CD8-positive, alpha-beta memory T cell (primary cell): ENCODE measurements around the gene CNIH2. TPM values are rescaled to one million over a fixed set of nuclear protein-coding genes. Genes with fewer than 3 reads are reported as not detected.
A peak's percentile ranks its signal among the peaks of the same experiment; 100 is the strongest.

Source experiments
- CTCF ChIA-PET: fragments of 350-600 bp; sonication (Branson Sonifier 250); formaldehyde crosslinking; loops from one replicate; lab custom pipeline; 2021; ENCODE audit warnings: antibody characterized with exemption; lab: Charles Lee
- POLR2A ChIA-PET: fragments of 350-600 bp; sonication (Branson Sonifier 250); formaldehyde crosslinking; loops from one replicate; lab custom pipeline; 2021; ENCODE audit warnings: antibody characterized with exemption; lab: Charles Lee
- DNase-seq, 5 donors: peaks; one replicate each; pipeline versions ENCODE4 v3.0.0 to v3.0.0-alpha.2; 2020 to 2022; ENCODE audit warnings: mixed read lengths in 1 of 5
- H3K27ac ChIP-seq: one replicate; pipeline ENCODE4 v1.7.0; 2013; ENCODE audit warnings: low read depth, mild to moderate bottlenecking, low read length, moderate library complexity
- H3K27me3 ChIP-seq: 2 replicates; pipeline ENCODE4 v1.7.0; 2013; ENCODE audit warnings: low read length, mild to moderate bottlenecking; ENCODE audit not compliant: insufficient read depth, poor library complexity, severe bottlenecking
- H3K36me3 ChIP-seq: 2 replicates; pipeline ENCODE4 v1.7.0; 2013; ENCODE audit warnings: mild to moderate bottlenecking, low read length, moderate library complexity; ENCODE audit not compliant: insufficient read depth
- H3K4me1 ChIP-seq: 2 replicates; pipeline ENCODE4 v1.7.0; 2013; ENCODE audit warnings: mild to moderate bottlenecking, low read length, moderate library complexity; ENCODE audit not compliant: insufficient read depth
- H3K4me3 ChIP-seq: 2 replicates; pipeline ENCODE4 v1.7.0; 2013; ENCODE audit warnings: mild to moderate bottlenecking, low read length
- H3K9me3 ChIP-seq: 2 replicates; pipeline ENCODE4 v1.7.0; 2013; ENCODE audit warnings: mild to moderate bottlenecking, low read length
- H3K27ac Mint-ChIP-seq, 8 donors: one replicate each; pipeline ENCODE4 v1.8.0; 2020 to 2021; ENCODE audit warnings: mixed read lengths in 8 of 8, mild to moderate bottlenecking in 6 of 8, inconsistent platforms in 3 of 8, moderate library complexity in 3 of 8
- H3K27me3 Mint-ChIP-seq, 2 donors: one replicate each; pipeline ENCODE4 v1.8.0; 2020 to 2021; ENCODE audit warnings: mixed read lengths in 2 of 2, mild to moderate bottlenecking in 1 of 2, moderate library complexity in 1 of 2
- H3K36me3 Mint-ChIP-seq, 3 donors: one replicate each; pipeline ENCODE4 v1.8.0; 2020 to 2021; ENCODE audit warnings: mixed read lengths in 3 of 3, inconsistent platforms in 1 of 3, mild to moderate bottlenecking in 1 of 3
- H3K4me1 Mint-ChIP-seq, 3 donors: one replicate each; pipeline ENCODE4 v1.8.0; 2020 to 2021; ENCODE audit warnings: mixed read lengths in 3 of 3, inconsistent platforms in 1 of 3, mild to moderate bottlenecking in 1 of 3
- H3K4me3 Mint-ChIP-seq, 7 donors: one replicate each; pipeline ENCODE4 v1.8.0; 2020 to 2021; ENCODE audit warnings: mixed read lengths in 7 of 7, mild to moderate bottlenecking in 6 of 7, moderate library complexity in 4 of 7, inconsistent platforms in 2 of 7
- H3K9me3 Mint-ChIP-seq, 5 donors: one replicate each; pipeline ENCODE4 v1.8.0; 2020 to 2022; ENCODE audit warnings: mixed read lengths in 5 of 5, mild to moderate bottlenecking in 3 of 5, moderate library complexity in 2 of 5, inconsistent platforms in 1 of 5
- polyA plus RNA-seq: library from polyadenylated mRNA; unstranded; fragments of 300-500 nt; fragmentation: Illumina TruSeq; gene quantifications from one replicate; pipeline ENCODE4 v1.2.3, GENCODE V29; 2021
- total RNA-seq, 2 experiments: library from RNA; stranded (reverse); gene quantifications; one replicate each; pipeline ENCODE4 v1.2.3, GENCODE V29; 2021

Gene CNIH2
- total and polyA plus RNA-seq, 3 experiments from 2014 or later = 2.7 to 2.8 TPM; not detected in 1

DNA sequence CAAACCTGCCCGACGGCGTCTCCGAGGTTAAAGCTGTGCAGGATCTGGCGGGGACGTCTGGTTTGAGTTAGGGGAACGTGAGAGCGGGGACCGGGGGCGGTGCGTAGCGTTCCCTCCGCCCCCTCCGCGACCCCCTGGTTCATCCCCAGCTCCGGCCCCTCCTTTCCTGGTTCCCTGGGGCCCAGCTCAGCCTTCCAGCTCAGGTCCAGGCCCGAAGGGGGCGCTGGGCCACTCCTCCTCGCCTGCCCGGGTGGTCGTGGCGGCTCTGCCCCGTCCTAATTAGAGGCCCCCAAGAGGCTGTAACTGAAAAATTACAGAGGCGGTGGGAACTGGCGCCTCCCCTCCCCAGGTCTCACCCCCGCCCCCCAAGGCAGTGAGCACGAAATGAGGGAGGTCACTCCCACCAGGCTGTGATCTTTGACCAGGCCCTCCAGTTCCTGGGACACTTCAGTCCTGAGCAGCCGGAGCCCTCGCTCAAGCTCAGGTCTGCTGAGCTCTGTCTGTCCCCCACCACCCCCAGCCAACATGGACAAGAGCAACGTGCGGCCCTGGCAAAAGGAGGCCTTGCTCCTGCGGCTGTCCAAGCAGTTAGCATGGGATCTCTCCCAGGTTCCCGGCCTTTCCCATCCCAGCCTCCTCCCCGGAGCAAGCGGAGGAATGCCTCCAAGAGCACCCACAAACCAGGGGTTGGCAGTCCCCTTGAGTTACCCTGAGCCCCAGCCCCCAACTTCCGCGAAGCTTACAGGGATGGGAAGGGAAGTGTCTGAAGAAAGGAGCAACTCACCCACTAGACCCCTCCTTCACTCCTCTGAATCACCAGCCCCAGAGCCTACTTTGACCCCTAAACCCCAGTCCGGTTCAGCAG is 35.6 kb downstream of the CNIH2 start:
- H3K9me3 ChIP-seq = no peaks in the 10 kb centered on the region
- H3K9me3 Mint-ChIP-seq = no peaks in the 10 kb centered on the region
- H3K27me3 Mint-ChIP-seq = peaks cover 0 to 3% of the 10 kb centered on the region in 2 donors
- peaks cover 47% of the 10 kb centered on the region for H3K4me1 ChIP-seq
- ChIA-PET CTCF (interaction anchor here (0.9 to 4.7 kb wide), 16 partner anchors 8 to 454 kb away, joined by 3 to 72 read pairs (median 16); partner anchors contain the start of genes B4GAT1, BRMS1, MRPL11 and MUS81), POLR2A (interaction anchor here (0.6 to 3.0 kb wide), 13 partner anchors 9 to 809 kb away, joined by 3 to 22 read pairs (median 7); partner anchors contain the start of genes B4GAT1, RAB1B, RIN1 and SLC29A2)
- H3K27ac Mint-ChIP-seq = peak overlapping the region; percentile 91 to 99 (median 97)
- DNase-seq = peak in 2 of 5 donors; percentile 32 to 51
- no peaks in the 10 kb centered on the region for H3K27me3 ChIP-seq
- H3K27ac ChIP-seq = peak overlapping the region; percentile 65
- H3K36me3 ChIP-seq = no peaks in the 10 kb centered on the region
- H3K36me3 Mint-ChIP-seq = peaks cover 0 to 3% (median 0%) of the 10 kb centered on the region in 3 donors
- peak overlapping the region; percentile 70 for H3K4me3 ChIP-seq
- H3K4me1 Mint-ChIP-seq = peaks cover 33 to 49% (median 42%) of the 10 kb centered on the region in 3 donors
- peak overlapping the region; percentile 87 to 94 (median 93) for H3K4me3 Mint-ChIP-seq

DNA sequence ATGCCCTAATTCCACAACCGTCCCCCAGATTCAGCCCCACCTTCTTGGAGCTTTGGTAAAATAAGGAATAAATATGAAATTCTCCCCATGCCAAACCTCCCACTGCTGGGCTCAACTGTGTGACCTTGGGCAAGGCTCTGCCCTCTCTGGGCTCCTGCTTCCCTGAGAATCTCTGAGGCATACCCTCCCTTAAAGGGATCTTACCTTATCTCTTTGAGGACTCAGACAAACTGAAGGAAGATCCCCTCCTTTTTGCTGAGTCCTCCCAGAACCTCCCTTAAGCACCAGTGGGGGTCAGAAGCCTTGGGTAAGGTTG is 36.2 kb downstream of the CNIH2 start:
- Histone ChIP-seq H3K4me1 (peaks cover 53% of the 10 kb centered on the region), H3K36me3 (no peaks in the 10 kb centered on the region), H3K27me3 (no peaks in the 10 kb centered on the region), H3K27ac (no peak overlapping the region), H3K9me3 (no peaks in the 10 kb centered on the region), H3K4me3 (peak overlapping the region; percentile 70)
- peaks cover 39 to 55% (median 48%) of the 10 kb centered on the region in 3 donors for H3K4me1 Mint-ChIP-seq
- no peak for DNase-seq
- CTCF ChIA-PET = interaction anchor here (1.2 to 4.5 kb wide), 5 partner anchors 11 to 75 kb away, joined by 3 to 72 read pairs (median 47); partner anchors contain the start of genes BRMS1 and RIN1
- H3K9me3 Mint-ChIP-seq = no peaks in the 10 kb centered on the region
- H3K36me3 Mint-ChIP-seq = peaks cover 0 to 3% (median 0%) of the 10 kb centered on the region in 3 donors
- peak overlapping the region; percentile 88 to 98 (median 94) for H3K27ac Mint-ChIP-seq
- peak overlapping the region; percentile 63 to 93 (median 73) for H3K4me3 Mint-ChIP-seq
- peaks cover 0 to 3% of the 10 kb centered on the region in 2 donors for H3K27me3 Mint-ChIP-seq
- POLR2A ChIA-PET = interaction anchor here (0.6 kb wide), 2 partner anchors 132 to 810 kb away, joined by 3 to 4 read pairs; no protein-coding TSS in a partner anchor

DNA sequence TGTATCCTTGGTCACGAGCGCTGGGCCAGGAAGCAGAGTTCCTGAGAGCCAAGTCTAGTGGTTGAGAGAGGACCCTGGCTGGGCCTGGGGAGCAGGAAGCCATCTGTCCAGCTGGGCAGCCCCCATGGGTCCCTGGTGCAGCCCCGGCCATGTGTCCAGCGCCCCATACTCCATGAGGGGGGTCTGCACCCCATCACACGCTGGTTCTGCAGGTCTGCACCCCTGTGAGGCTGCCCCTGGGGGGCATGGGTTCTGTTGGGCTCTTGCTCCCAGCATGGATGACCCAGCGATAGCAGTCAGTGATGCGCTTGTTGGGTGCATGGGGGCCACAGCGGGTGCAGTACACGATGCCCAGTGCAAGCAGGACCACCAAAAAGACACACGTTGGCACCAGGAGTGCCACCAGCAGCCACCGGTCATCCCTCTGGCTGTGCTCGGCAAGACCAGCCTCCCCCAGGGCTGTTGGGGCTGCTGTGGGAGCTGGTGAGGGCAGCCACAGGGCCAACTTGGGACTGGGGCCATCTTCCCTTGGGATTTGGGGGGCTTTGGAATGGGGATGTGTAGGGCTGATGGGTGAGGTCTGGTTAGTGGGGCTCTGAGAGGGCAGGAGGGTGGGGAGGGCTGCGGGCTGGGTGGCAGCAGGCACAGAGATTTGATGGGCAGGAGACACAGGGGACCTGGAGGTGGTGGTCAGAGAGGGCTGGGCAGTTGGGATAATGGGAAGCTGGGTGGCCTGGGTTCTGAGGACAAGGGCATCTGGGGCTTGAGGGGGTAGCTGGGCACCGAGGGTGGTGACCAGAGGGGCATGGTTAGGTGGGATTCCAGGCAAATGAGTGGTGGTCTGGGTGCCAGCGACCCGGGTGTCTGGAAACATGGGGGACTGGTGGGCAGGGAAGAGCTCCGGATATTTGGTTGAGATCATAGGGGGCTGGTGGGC is 36.9 kb downstream of the CNIH2 start:
- Histone ChIP-seq H3K27me3 (no peaks in the 10 kb centered on the region), H3K4me3 (no peak overlapping the region), H3K9me3 (no peaks in the 10 kb centered on the region), H3K36me3 (no peaks in the 10 kb centered on the region), H3K27ac (no peak overlapping the region), H3K4me1 (peaks cover 59% of the 10 kb centered on the region)
- no peak for DNase-seq
- POLR2A ChIA-PET = interaction anchor here (0.6 to 1.1 kb wide), 4 partner anchors 20 to 131 kb away, joined by 3 read pairs; partner anchors contain the start of gene YIF1A
- Mint-ChIP-seq H3K27ac (peak overlapping the region; percentile 89 to 98 (median 94)), H3K27me3 (peaks cover 0 to under 1% of the 10 kb centered on the region in 2 donors), H3K4me1 (peaks cover 46 to 62% (median 52%) of the 10 kb centered on the region in 3 donors), H3K4me3 (peak overlapping the region; percentile 61 to 93 (median 83)), H3K9me3 (no peaks in the 10 kb centered on the region), H3K36me3 (peaks cover 0 to 3% (median 0%) of the 10 kb centered on the region in 3 donors)
- CTCF ChIA-PET = interaction anchor here (1.1 to 4.0 kb wide), 3 partner anchors 14 to 27 kb away, joined by 3 to 72 read pairs (median 4); partner anchors contain the start of gene BRMS1

DNA sequence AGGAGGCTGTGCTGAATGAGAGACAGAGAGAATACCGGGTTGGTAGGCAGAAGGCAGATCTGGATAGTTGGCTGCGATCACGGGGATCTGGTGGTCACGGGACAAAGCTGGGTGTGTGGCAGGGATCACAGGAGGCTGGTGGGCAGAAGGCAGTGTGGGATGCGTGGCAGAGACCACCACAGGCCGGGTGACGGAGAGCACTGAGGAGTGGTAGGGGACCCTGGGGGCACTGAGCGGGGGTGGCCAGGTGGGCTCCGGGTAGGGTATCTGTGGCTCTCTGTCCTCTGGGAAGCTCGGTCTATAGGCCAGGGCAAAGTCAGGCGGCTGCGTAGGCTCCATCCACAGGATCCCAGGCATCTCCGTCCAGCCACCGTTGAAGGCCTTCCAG is 37.5 kb downstream of the CNIH2 start:
- no peak overlapping the region for H3K4me3 ChIP-seq
- no peaks in the 10 kb centered on the region for H3K36me3 ChIP-seq
- H3K36me3 Mint-ChIP-seq = peaks cover 0 to 3% (median 0%) of the 10 kb centered on the region in 3 donors
- peak overlapping the region; percentile 61 to 93 (median 79) for H3K4me3 Mint-ChIP-seq
- DNase-seq = no peak
- H3K27ac ChIP-seq = no peak overlapping the region
- POLR2A ChIA-PET = interaction anchor here (0.6 to 1.1 kb wide), 3 partner anchors 19 to 48 kb away, joined by 3 read pairs; partner anchors contain the start of gene YIF1A
- CTCF ChIA-PET = interaction anchor here (0.7 to 1.1 kb wide), 2 partner anchors 13 to 74 kb away, joined by 3 to 4 read pairs; no protein-coding TSS in a partner anchor
- H3K9me3 ChIP-seq = no peaks in the 10 kb centered on the region
- H3K4me1 Mint-ChIP-seq = peaks cover 49 to 68% (median 56%) of the 10 kb centered on the region in 3 donors
- peaks cover 0 to 4% (median 0%) of the 10 kb centered on the region in 5 donors for H3K9me3 Mint-ChIP-seq
- H3K27ac Mint-ChIP-seq = peak overlapping the region; percentile 77 to 98 (median 91)
- H3K27me3 Mint-ChIP-seq = no peaks in the 10 kb centered on the region
- no peaks in the 10 kb centered on the region for H3K27me3 ChIP-seq
- peaks cover 59% of the 10 kb centered on the region for H3K4me1 ChIP-seq

DNA sequence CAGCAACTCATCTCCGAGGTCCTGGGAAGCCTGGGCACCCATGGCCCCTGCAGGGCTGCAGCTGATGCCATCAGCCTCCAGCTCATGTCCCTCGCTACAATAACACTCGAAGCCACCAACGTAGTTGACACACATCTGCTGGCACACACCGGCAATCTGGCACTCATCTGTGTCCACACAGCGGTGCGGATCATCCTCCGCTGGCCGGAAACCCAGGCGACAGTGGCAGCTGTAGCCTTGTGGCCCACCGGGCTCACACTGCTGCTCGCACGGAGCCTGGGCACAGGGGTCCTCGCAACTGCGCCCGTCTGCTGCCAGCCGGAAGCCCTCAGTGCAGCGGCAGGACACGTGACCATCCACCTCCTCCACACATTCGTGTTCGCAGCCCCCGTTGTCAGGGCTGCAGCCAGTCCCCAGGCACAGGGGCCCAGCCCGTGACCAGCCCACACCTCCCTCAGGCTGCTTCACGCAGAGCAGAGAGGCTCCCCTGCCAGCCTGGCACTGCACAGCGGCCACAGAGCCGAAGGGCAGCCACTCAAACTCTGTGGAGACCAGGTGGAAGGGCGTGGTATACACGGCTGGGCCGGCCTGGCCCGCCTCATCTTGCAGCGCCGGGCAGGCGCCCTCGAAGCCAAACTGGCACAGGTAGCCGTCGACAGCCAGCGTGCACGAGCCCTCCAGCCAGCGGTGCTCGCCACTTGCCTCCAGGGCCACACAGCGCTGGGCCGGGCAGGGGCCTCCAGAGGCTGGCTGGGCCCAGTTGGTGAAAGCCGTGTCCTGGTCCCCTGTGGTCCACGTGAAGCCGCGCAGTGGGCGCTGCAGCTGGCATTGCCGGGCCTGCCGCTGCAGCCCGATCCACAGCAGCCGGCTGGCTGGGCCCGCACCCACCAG is 38.2 kb downstream of the CNIH2 start:
- H3K4me1 Mint-ChIP-seq = peaks cover 49 to 68% (median 56%) of the 10 kb centered on the region in 3 donors
- no peak overlapping the region for H3K4me3 ChIP-seq
- peaks cover 0 to 4% (median 0%) of the 10 kb centered on the region in 5 donors for H3K9me3 Mint-ChIP-seq
- no peaks in the 10 kb centered on the region for H3K27me3 Mint-ChIP-seq
- H3K4me3 Mint-ChIP-seq = peak overlapping the region; percentile 13 to 93 (median 66)
- no peaks in the 10 kb centered on the region for H3K27me3 ChIP-seq
- peak overlapping the region in 7 of 8 donors; percentile 86 to 98 (median 91) for H3K27ac Mint-ChIP-seq
- H3K9me3 ChIP-seq = no peaks in the 10 kb centered on the region
- POLR2A ChIA-PET = interaction anchor here (0.6 to 2.5 kb wide), 7 partner anchors 11 to 56 kb away, joined by 3 to 10 read pairs (median 3); partner anchors contain the start of genes BRMS1 and YIF1A
- DNase-seq = peak in 2 of 5 donors; percentile 68 to 80
- peaks cover 59% of the 10 kb centered on the region for H3K4me1 ChIP-seq
- H3K36me3 ChIP-seq = no peaks in the 10 kb centered on the region
- CTCF ChIA-PET = interaction anchor here (0.7 to 1.1 kb wide), 3 partner anchors 13 to 73 kb away, joined by 3 to 4 read pairs (median 3); no protein-coding TSS in a partner anchor
- H3K36me3 Mint-ChIP-seq = peaks cover 0 to 3% (median 0%) of the 10 kb centered on the region in 3 donors
- H3K27ac ChIP-seq = no peak overlapping the region

DNA sequence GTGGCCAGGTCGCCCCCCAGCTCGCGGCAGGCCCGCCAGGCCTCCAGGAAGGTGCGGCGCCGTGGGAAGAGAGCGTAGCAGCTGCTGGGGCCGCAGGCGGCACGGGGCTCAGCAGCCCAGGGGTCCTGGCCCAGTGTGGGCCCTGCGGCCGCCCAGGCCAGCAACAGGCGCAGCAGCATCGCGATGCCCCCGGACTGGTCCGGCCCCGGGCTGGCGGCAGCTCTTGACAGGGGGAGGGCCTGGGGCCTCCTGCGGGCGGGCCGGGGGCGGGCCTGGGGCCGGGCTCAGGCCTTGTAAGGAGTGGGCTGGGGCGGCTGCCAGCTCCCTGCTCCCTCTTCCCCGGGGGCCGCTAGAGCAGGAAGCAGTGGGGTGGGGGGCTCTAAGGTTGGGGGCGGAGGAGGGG is 38.9 kb downstream of the CNIH2 start, which contains the start of gene CD248:
Gene CD248 (minus strand): TSS at position 196 of the 403 bp plus-strand sequence. CDS start 17 bp downstream, at position 179.
- ChIA-PET POLR2A (interaction anchor here (0.5 to 2.5 kb wide), 9 partner anchors 10 to 1028 kb away, joined by 3 to 10 read pairs (median 3); partner anchors contain the start of gene BRMS1), CTCF (interaction anchor here (0.6 to 2.1 kb wide), 6 partner anchors 10 to 122 kb away, joined by 3 to 10 read pairs (median 5); partner anchors contain the start of gene MRPL11)
- peak within 1 kb of the TSS; percentile 73 for H3K27ac ChIP-seq

More for the DNA sequence above, 38.9 kb downstream of the CNIH2 start, which contains the start of gene CD248:
- Mint-ChIP-seq H3K27me3 (no peaks in the 10 kb centered on the region), H3K4me1 (peaks cover 49 to 68% (median 54%) of the 10 kb centered on the region in 3 donors), H3K36me3 (peaks cover 0 to 2% (median 0%) of the 10 kb centered on the region in 3 donors), H3K4me3 (peak within 1 kb of the TSS; percentile 66 to 93 (median 79)), H3K27ac (peak within 1 kb of the TSS; percentile 97 to 99 (median 98)), H3K9me3 (peaks cover 0 to 4% (median 0%) of the 10 kb centered on the region in 5 donors)
- DNase-seq = peak in 1 of 5 donors; percentile 55
- no peaks in the 10 kb centered on the region for H3K36me3 ChIP-seq
- peak within 1 kb of the TSS; percentile 56 for H3K4me3 ChIP-seq
- H3K9me3 ChIP-seq = no peaks in the 10 kb centered on the region
- H3K4me1 ChIP-seq = peaks cover 60% of the 10 kb centered on the region
- no peaks in the 10 kb centered on the region for H3K27me3 ChIP-seq
